ENCODE data around the gene ST8SIA6. TPM values are rescaled to one million over a fixed set of nuclear protein-coding genes. Genes with fewer than 3 reads are reported as not detected.

Gene ST8SIA6
- total and polyA plus RNA-seq, 7 donors = 0.12 to 2.1 (median 1.1) TPM

- peaks cover 0 to 3% (median 0%) of the 10 kb centered on the region in 3 donors for H3K27me3 ChIP-seq (ENCODE audit: insufficient read depth in 3 of 3, low read length in 2 of 3)
- intact Hi-C loops (cut with DNase I) = no loop called here
- no peak for ATAC-seq
- H3K9me3 ChIP-seq = no peaks in the 10 kb centered on the region
- TF ChIP-seq CTCF (IDR thresholded peaks at IDR 0.05) = no peak
- WGBS, 3 donors = 52 to 67% (median 64%) methylated on average over 5 of the region's 5 CpGs
- DNase-seq = no peak
- no peak overlapping the region for H3K27ac ChIP-seq
- H3K36me3 ChIP-seq (ENCODE audit: insufficient read depth in 1 of 2, low read depth in 1 of 2) = no peaks in the 10 kb centered on the region
- H3K4me1 ChIP-seq = no peaks in the 10 kb centered on the region
- H3K4me3 ChIP-seq = no peak overlapping the region
These were observed 99.6 kb downstream of the ST8SIA6 start for GRCh38 chr10:17354781-17355180.

GRCh38 chr10:17353568-17354300 lies 100.7 kb downstream of the ST8SIA6 start:
- Histone ChIP-seq H3K27ac (no peak overlapping the region), H3K27me3 (ENCODE audit: insufficient read depth in 3 of 3, low read length in 2 of 3) (peaks cover 0 to 3% (median 0%) of the 10 kb centered on the region in 3 donors), H3K4me1 (no peaks in the 10 kb centered on the region), H3K4me3 (no peak overlapping the region), H3K36me3 (ENCODE audit: insufficient read depth in 1 of 2, low read depth in 1 of 2) (no peaks in the 10 kb centered on the region), H3K9me3 (no peaks in the 10 kb centered on the region)
- DNase-seq (no peak), ATAC-seq (no peak)
- intact Hi-C loops (cut with DNase I) = no loop called here
- WGBS, 3 donors = 82 to 86% (median 83%) methylated on average over 7 of the region's 7 CpGs
- no peak for TF ChIP-seq CTCF (IDR thresholded peaks at IDR 0.05)

- intact Hi-C loops (cut with DNase I) = no loop called here
- no peaks in the 10 kb centered on the region for H3K36me3 ChIP-seq (ENCODE audit: insufficient read depth in 1 of 2, low read depth in 1 of 2)
- no peak overlapping the region for H3K4me3 ChIP-seq
- H3K27ac ChIP-seq = no peak overlapping the region
- 77 to 83% (median 82%) methylated on average over 2 of the region's 2 CpGs for WGBS, 3 donors
- no peak for ATAC-seq
- no peaks in the 10 kb centered on the region for H3K9me3 ChIP-seq
- no peak for DNase-seq
- TF ChIP-seq CTCF (IDR thresholded peaks at IDR 0.05) = no peak
- no peaks in the 10 kb centered on the region for H3K4me1 ChIP-seq
- no peaks in the 10 kb centered on the region for H3K27me3 ChIP-seq (ENCODE audit: insufficient read depth in 3 of 3, low read length in 2 of 3)
These were observed 101.8 kb downstream of the ST8SIA6 start for GRCh38 chr10:17352583-17352982.

GRCh38 chr10:17351506-17351905 lies 102.9 kb downstream of the ST8SIA6 start:
- DNase-seq = no peak
- H3K4me1 ChIP-seq = no peaks in the 10 kb centered on the region
- no peaks in the 10 kb centered on the region for H3K27me3 ChIP-seq (ENCODE audit: insufficient read depth in 3 of 3, low read length in 2 of 3)
- no peak for TF ChIP-seq CTCF (IDR thresholded peaks at IDR 0.05)
- 57 to 76% (median 59%) methylated on average over 1 of the region's 1 CpG for WGBS, 3 donors
- H3K27ac ChIP-seq = no peak overlapping the region
- H3K36me3 ChIP-seq (ENCODE audit: insufficient read depth in 1 of 2, low read depth in 1 of 2) = no peaks in the 10 kb centered on the region
- ATAC-seq = no peak
- no peak overlapping the region for H3K4me3 ChIP-seq
- H3K9me3 ChIP-seq = no peaks in the 10 kb centered on the region
- intact Hi-C loops (cut with DNase I) = no loop called here

GRCh38 chr10:17349717-17350116 lies 104.7 kb downstream of the ST8SIA6 start:
- 82 to 91% (median 86%) methylated on average over 1 of the region's 1 CpG for WGBS, 3 donors
- no peak for ATAC-seq

More at GRCh38 chr10:17349717-17350116, 104.7 kb downstream of the ST8SIA6 start:
- no peaks in the 10 kb centered on the region for H3K9me3 ChIP-seq
- H3K4me1 ChIP-seq = no peaks in the 10 kb centered on the region
- H3K4me3 ChIP-seq = no peak overlapping the region
- no peaks in the 10 kb centered on the region for H3K27me3 ChIP-seq (ENCODE audit: insufficient read depth in 3 of 3, low read length in 2 of 3)
- no peak for TF ChIP-seq CTCF (IDR thresholded peaks at IDR 0.05)
- DNase-seq = no peak
- H3K36me3 ChIP-seq (ENCODE audit: insufficient read depth in 1 of 2, low read depth in 1 of 2) = no peaks in the 10 kb centered on the region
- no peak overlapping the region for H3K27ac ChIP-seq
- intact Hi-C loops (cut with DNase I) = no loop called here
